GM06990 (cell line): Measurements from ENCODE around the gene C9orf78.

ENCODE experiments used
- DNase-seq: peaks from one replicate; pipeline ENCODE4 v3.0.0-alpha.2; 2011; ENCODE audit not compliant: insufficient read length; ENCODE audit errors: extremely low read depth
- H3K27me3 ChIP-seq: replicated peaks from 2 replicates; pipeline ENCODE4 v1.6.0; 2011; ENCODE audit warnings: low read length; ENCODE audit not compliant: control insufficient read depth, insufficient read depth
- H3K36me3 ChIP-seq: 2 replicates; pipeline ENCODE4 v1.5.1; 2011; ENCODE audit warnings: low read length; ENCODE audit not compliant: control insufficient read depth, insufficient read depth
- H3K4me3 ChIP-seq: replicated peaks from 2 replicates; pipeline ENCODE4 v1.5.1; 2011; ENCODE audit warnings: low read depth, mild to moderate bottlenecking, control low read depth, low read length
- TF ChIP-seq, protein P1 (sequence below): IDR thresholded peaks from 2 replicates; pipeline ENCODE4 v1.5.1; 2011; ENCODE audit warnings: low read length, control low read depth, mild to moderate bottlenecking, inconsistent platforms; ENCODE audit not compliant: insufficient read depth, poor library complexity, severe bottlenecking

Gene C9orf78

DNA sequence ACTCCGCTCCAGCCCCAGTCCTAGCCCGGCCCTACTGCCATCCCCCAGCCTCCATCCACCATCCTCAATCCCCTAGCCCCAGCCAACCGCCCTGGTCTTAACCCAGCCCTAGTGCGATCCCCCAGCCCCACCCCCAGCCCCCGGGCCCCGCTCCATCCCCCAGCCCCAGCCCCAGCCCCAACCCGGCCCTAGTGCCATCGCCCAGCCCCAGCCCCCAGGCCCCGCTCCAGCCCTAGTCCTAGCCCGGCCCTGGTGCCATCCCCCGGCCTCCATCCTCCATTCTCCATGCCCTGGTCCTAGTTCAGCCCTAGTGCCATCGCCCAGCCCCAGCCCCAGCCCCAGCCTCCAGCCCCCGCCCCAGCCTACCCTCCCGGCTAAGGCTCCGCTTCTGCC, 11.5 kb downstream of the C9orf78 start:
- TF ChIP-seq, protein P1, sequence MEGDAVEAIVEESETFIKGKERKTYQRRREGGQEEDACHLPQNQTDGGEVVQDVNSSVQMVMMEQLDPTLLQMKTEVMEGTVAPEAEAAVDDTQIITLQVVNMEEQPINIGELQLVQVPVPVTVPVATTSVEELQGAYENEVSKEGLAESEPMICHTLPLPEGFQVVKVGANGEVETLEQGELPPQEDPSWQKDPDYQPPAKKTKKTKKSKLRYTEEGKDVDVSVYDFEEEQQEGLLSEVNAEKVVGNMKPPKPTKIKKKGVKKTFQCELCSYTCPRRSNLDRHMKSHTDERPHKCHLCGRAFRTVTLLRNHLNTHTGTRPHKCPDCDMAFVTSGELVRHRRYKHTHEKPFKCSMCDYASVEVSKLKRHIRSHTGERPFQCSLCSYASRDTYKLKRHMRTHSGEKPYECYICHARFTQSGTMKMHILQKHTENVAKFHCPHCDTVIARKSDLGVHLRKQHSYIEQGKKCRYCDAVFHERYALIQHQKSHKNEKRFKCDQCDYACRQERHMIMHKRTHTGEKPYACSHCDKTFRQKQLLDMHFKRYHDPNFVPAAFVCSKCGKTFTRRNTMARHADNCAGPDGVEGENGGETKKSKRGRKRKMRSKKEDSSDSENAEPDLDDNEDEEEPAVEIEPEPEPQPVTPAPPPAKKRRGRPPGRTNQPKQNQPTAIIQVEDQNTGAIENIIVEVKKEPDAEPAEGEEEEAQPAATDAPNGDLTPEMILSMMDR = no peak
- H3K36me3 ChIP-seq = peaks cover 4% of the 10 kb centered on the region
- no peak for DNase-seq

DNA sequence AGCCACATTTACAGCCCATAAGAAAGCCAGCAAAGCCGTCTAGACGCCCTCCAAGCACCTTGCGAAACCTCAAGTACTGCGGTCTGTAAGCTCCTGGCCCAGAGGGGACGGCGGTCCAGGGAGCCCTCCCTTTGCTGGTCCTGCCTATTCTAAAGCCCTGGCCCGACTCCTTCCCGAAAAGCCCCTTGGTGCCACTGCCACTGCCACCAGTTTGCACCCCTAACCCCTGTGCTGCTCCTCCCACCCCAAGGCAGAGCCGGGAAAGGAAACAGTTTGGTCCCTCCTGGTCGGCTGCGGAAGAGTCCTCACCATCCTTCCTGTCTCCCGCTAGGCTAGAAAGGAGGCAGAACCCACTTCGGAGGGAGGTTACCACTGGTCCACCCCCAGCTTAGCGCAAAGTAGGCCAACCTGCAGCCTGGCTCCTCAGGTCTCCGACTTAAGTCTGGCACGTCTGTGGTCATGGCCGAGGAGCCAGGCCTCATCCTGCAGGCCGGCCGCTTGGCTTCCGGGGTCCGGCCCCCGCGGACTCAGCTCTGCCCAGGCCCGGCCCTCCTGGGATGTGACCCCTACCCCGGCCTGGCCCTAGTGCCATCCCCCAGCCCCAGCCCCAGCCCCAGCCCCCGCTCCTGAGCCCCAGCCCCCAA, 12.1 kb downstream of the C9orf78 start:
- TF ChIP-seq, protein P1 = no peak
- peak; percentile 46 for DNase-seq
- Histone ChIP-seq H3K27me3 (no peaks in the 10 kb centered on the region), H3K4me3 (peak overlapping the region; percentile 85), H3K36me3 (peaks cover 4% of the 10 kb centered on the region)

More for the DNA sequence above, 11.5 kb downstream of the C9orf78 start:
- no peaks in the 10 kb centered on the region for H3K27me3 ChIP-seq
- H3K4me3 ChIP-seq = peak overlapping the region; percentile 85

DNA sequence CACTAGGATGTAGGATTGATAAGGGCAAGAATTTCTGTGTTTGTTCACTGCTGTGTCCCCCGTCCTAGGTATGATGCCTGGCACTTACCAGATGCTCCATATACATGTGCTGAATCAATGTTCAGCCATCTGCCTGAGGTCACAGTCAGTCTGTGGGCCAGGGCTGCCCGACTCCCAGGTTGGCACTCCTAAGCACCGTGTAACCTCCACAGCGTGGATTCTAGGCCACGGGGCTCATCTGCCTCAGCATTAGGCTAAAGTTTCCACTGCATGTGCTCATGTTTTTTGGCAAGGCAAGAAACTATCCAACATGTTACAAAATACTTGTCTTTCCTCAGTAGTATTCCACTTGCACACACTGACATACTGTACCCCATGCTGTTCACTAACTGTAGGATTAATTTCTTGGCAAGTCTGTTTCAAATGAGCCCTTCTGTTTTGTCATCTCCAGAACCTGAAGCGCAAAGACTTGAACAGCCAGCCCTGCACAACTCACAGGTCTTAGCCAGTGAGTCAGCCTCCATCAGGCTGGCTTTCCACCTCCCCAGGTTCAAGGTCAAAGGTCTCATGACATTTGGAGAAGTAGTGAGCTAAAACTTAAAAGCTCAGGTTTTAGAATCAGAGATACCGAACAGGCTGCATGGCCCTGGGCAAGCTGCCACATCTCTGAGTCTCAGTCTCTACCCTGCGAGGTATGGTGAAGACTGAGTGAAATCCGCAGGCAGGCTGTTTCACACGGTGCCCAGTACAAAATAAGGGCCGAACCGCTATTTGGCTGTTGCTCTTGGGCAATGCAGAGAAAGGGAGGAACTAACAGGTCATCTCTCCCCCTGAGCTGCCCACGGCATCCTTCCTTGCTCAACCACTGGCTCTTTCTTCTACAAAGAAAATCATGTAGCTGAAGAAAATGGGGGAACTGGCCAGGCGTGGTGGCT, 18.3 kb downstream of the C9orf78 start:
- TF ChIP-seq, protein P1 = no peak
- Histone ChIP-seq H3K36me3 (peaks cover 34% of the 10 kb centered on the region), H3K4me3 (no peak overlapping the region), H3K27me3 (no peaks in the 10 kb centered on the region)
- DNase-seq = no peak

DNA sequence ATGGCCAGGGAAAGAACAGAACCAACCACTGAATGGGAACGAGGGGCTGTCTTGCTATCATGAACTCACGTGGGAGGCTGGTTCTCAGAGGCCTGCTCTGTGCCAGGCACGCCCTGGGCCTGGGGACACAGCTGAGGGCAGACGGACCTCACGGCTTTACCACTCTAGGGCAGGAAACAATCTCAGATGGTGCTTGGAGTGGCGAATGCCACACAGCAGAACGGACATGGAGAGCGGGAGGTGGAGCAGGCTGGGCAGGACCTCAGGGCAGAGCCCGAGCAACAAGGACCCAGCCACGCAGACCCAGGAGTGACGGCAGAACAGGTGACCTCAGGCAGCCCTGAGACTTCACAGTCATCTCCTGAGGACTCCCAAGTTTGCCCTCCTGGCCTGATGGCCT, 19.8 kb downstream of the C9orf78 start:
- TF ChIP-seq, protein P1 = no peak

DNA sequence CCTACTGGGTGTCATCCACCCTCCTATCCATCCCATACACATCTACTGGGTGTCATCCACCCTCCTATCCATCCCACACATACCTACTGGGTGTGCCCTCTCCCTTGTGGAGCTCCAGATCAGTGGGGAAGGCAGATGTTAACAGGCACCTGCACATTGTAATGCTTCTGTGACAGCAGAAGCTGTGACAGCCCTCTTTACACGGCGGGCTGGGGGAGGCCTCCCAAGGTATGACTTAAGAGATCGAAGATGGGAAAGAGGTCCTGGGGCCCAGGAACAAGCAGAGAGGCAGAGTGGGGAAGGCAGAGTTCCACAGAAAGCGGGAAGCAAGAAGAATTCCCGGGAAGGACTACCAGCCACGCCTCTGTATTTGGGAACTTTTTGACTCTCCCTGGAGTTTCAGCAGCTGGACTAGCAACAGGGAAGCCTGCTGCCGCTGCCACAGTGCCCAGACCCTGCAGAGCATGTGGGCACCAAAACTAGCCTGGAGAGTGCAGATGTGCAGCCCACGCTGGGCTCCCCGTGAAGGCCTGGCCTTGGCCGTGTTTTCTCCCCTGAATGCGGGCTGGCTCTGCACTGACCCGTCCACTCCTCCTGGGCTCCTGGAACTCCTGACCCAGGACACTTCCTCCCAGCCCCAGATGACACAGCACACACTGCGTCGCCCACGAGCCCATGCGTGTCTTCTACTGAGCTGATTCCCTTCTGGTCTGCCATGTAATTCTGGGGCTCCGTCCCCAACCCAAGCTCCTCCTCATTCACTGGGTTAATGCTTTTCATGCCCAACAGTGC, 20.4 kb downstream of the C9orf78 start:
- no peak for DNase-seq
- TF ChIP-seq, protein P1 = no peak
- H3K27me3 ChIP-seq = no peaks in the 10 kb centered on the region
- H3K36me3 ChIP-seq = peaks cover 32% of the 10 kb centered on the region
- H3K4me3 ChIP-seq = no peak overlapping the region

More for the DNA sequence above, 19.8 kb downstream of the C9orf78 start:
- H3K27me3 ChIP-seq = no peaks in the 10 kb centered on the region
- no peak for DNase-seq
- H3K4me3 ChIP-seq = no peak overlapping the region
- H3K36me3 ChIP-seq = peaks cover 30% of the 10 kb centered on the region
